ENCODE measurements around the gene FEZ2.

The FEZ2 gene

GRCh38 chr2:36586672-36587071 lies 11.3 kb downstream of the FEZ2 start:
- DNase-seq, result no peak

GRCh38 chr2:36584148-36584794 lies 13.7 kb downstream of the FEZ2 start:
- DNase-seq, result no peak

- DNase-seq, result no peak
Observed at GRCh38 chr2:36582951-36583350, 15.0 kb downstream of the FEZ2 start.

- DNase-seq, result no peak
Observed at GRCh38 chr2:36582538-36582937, 15.4 kb downstream of the FEZ2 start.

- DNase-seq, result no peak
Observed at GRCh38 chr2:36579297-36579664, 18.7 kb downstream of the FEZ2 start.

- no peak for DNase-seq
Observed at GRCh38 chr2:36578343-36579296, 19.3 kb downstream of the FEZ2 start.

- no peak for DNase-seq
Observed at GRCh38 chr2:36577884-36578283, 20.1 kb downstream of the FEZ2 start.

GRCh38 chr2:36574560-36574959 lies 23.4 kb downstream of the FEZ2 start:
- DNase-seq, result no peak

- DNase-seq, result no peak
Observed at GRCh38 chr2:36573165-36573564, 24.8 kb downstream of the FEZ2 start.

GRCh38 chr2:36572719-36573059 lies 25.3 kb downstream of the FEZ2 start:
- no peak for DNase-seq

- no peak for DNase-seq
Observed at GRCh38 chr2:36572054-36572718, 25.8 kb downstream of the FEZ2 start.

- no peak for DNase-seq
Observed at GRCh38 chr2:36570416-36570815, 27.6 kb downstream of the FEZ2 start.

- DNase-seq, result no peak
Observed at GRCh38 chr2:36569267-36569856, 28.6 kb downstream of the FEZ2 start.

- no peak for DNase-seq
Observed at GRCh38 chr2:36568516-36569246, 29.3 kb downstream of the FEZ2 start.

- DNase-seq, result no peak
Observed at GRCh38 chr2:36567711-36568408, 30.1 kb downstream of the FEZ2 start.

- no peak for DNase-seq
Observed at GRCh38 chr2:36566887-36567286, 31.1 kb downstream of the FEZ2 start.

GRCh38 chr2:36565712-36566111 lies 32.3 kb downstream of the FEZ2 start:
- DNase-seq, result no peak

GRCh38 chr2:36564377-36564930 lies 33.5 kb downstream of the FEZ2 start:
- no peak for DNase-seq

GRCh38 chr2:36562973-36563532 lies 34.9 kb downstream of the FEZ2 start:
- no peak for DNase-seq

GRCh38 chr2:36562240-36562639 lies 35.7 kb downstream of the FEZ2 start:
- no peak for DNase-seq

- no peak for DNase-seq
Observed at GRCh38 chr2:36561237-36561944, 36.6 kb downstream of the FEZ2 start.

All from activated effector memory CD4-positive, alpha-beta T cell treated with Interleukin-2 at 50 U/mL for 16 hours (primary cell).